ENCODE results near the gene MYL3.
"Not testable (repeated sequence)": the region's sequence is repeated elsewhere in the genome, so short reads cannot be mapped to it uniquely, and the experiment has no call there.

Gene MYL3

DNA sequence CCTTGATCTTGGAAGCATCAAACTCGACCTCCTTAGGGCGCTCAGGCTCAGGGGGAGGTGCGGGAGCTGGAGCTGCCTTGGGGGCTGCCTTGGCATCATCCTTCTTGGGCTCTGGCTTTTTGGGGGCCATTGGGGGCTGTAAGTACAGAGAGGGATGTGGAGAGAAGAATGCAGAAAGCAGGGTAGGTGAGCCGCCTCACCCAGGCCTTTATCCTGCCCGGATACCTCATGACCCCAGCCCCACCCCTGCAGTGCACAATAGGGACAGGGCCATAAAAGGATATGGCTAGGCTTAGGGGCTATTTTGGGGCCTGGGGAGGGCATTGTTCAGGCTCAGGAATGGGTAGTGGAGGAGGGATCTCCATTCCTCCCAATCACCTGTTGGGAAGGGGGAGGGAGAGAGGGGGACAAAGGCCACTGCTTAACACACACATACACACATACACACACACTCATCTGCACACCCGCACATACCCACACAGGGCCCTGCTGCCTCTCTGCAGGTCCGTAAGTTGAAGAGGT is at the start of gene MYL3:
Gene MYL3, minus strand, starts transcription at position 184 of the 522 bp plus-strand sequence. Its CDS starts 54 bp downstream, at position 130.
- H3K27me3 ChIP-seq (ENCODE audit: low read depth, low read length): no peaks in the 10 kb centered on the region
- no peak within 1 kb of the TSS for H3K27ac ChIP-seq (ENCODE audit: low read length)
- H3K9me3 ChIP-seq (ENCODE audit: control insufficient read depth in 1 of 2, low read length in 2 of 2): no peaks in the 10 kb centered on the region
- peaks cover 5 to 14% of the 10 kb centered on the region in 2 donors for H3K4me1 ChIP-seq (ENCODE audit: control insufficient read depth in 1 of 2, insufficient read depth in 2 of 2, low read length in 2 of 2)
- H3K36me3 ChIP-seq (ENCODE audit: control insufficient read depth in 1 of 2, insufficient read depth in 2 of 2, low read length in 2 of 2): no peaks in the 10 kb centered on the region
- H3K4me3 ChIP-seq (ENCODE audit: low read depth in 1 of 2, low read length in 2 of 2): no peak within 1 kb of the TSS

DNA sequence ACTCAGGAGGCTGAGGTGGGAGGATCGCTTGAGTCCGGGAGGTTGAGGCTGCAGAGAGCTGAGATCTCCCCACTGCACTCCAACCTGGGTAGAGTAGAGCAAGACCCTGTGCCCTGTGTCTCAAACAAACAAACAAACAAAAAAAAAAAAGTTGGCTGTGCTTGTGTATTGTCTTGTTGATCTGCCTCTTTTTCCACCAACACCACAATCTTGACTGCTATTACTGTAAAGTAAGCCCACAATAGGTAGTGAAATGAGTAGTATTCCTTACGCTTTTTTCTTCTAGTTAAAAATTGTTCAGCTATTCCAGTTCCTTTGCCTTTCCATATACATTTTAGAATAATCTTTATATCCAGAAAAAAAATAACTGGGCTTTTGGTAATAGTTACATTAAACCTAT is 49.7 kb upstream of the MYL3 start:
- Histone ChIP-seq H3K36me3 (ENCODE audit: control insufficient read depth in 1 of 2, insufficient read depth in 2 of 2, low read length in 2 of 2) (peaks cover 0 to 19% of the 10 kb centered on the region in 2 donors), H3K9me3 (ENCODE audit: control insufficient read depth in 1 of 2, low read length in 2 of 2) (no peaks in the 10 kb centered on the region), H3K4me3 (ENCODE audit: low read depth in 1 of 2, low read length in 2 of 2) (no peak overlapping the region), H3K27ac (ENCODE audit: low read length) (no peak overlapping the region), H3K27me3 (ENCODE audit: low read depth, low read length) (no peaks in the 10 kb centered on the region), H3K4me1 (ENCODE audit: control insufficient read depth in 1 of 2, insufficient read depth in 2 of 2, low read length in 2 of 2) (peaks cover 4 to 14% of the 10 kb centered on the region in 2 donors)

DNA sequence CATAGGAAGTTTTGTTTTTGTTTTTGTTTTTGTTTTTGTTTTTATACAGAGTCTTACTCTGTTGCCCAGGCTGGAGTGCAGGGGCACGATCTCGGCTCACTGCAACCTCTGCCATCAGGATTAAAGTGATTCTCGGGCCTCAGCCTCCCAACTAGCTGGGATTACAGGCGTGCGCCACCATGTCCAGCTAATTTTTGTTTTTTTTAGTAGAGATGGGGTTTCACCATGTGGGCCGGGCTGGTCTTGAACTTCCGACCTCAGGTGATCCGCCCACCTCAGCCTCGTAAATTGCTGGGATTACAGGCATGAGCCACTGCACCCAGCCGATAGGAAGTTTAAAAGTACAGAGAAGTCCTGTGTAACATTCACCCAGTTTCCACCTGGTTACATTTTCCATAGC is 47.7 kb upstream of the MYL3 start:
- not testable (repeated sequence) for H3K36me3 ChIP-seq (ENCODE audit: control insufficient read depth in 1 of 2, insufficient read depth in 2 of 2, low read length in 2 of 2); H3K27me3 ChIP-seq (ENCODE audit: low read depth, low read length); H3K4me3 ChIP-seq (ENCODE audit: low read depth in 1 of 2, low read length in 2 of 2); H3K9me3 ChIP-seq (ENCODE audit: control insufficient read depth in 1 of 2, low read length in 2 of 2); H3K27ac ChIP-seq (ENCODE audit: low read length)
- H3K4me1 ChIP-seq (ENCODE audit: control insufficient read depth in 1 of 2, insufficient read depth in 2 of 2, low read length in 2 of 2): peaks cover 4 to 14% of the 10 kb centered on the region in 2 donors

DNA sequence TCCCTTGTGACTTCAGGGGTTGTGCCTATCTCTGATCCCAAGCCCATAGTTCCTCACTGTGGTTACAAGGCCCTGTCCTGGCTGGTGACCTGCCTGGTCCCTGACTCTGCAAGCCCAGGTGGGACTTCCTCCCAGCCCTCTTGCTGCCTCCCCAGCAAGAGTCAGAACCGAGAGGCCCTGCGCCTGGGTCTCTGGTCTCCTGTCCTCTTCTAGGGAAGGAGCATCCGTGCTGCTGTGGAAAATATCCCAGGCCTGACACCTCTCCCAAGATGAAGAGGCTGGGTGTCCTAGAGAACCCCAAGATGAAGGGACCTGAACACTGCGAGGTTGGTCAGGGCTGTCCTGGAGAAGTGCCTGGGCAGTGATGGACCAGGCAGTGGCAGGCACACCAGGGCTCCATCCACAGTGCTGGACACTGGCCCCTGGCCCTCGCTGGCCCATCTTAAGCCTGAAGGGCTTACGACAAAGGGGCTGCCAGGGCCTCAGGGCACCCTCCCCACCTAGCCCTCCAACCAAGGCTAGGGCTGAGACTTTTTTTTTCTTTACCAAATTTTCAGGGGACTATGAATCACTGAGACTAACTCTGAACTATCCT is 47.0 kb upstream of the MYL3 start:
- peaks cover 4 to 14% of the 10 kb centered on the region in 2 donors for H3K4me1 ChIP-seq (ENCODE audit: control insufficient read depth in 1 of 2, insufficient read depth in 2 of 2, low read length in 2 of 2)
- H3K4me3 ChIP-seq (ENCODE audit: low read depth in 1 of 2, low read length in 2 of 2): no peak overlapping the region
- H3K36me3 ChIP-seq (ENCODE audit: control insufficient read depth in 1 of 2, insufficient read depth in 2 of 2, low read length in 2 of 2): peaks cover 0 to 1% of the 10 kb centered on the region in 2 donors
- no peak overlapping the region for H3K27ac ChIP-seq (ENCODE audit: low read length)
- no peaks in the 10 kb centered on the region for H3K9me3 ChIP-seq (ENCODE audit: control insufficient read depth in 1 of 2, low read length in 2 of 2)
- H3K27me3 ChIP-seq (ENCODE audit: low read depth, low read length): no peaks in the 10 kb centered on the region

DNA sequence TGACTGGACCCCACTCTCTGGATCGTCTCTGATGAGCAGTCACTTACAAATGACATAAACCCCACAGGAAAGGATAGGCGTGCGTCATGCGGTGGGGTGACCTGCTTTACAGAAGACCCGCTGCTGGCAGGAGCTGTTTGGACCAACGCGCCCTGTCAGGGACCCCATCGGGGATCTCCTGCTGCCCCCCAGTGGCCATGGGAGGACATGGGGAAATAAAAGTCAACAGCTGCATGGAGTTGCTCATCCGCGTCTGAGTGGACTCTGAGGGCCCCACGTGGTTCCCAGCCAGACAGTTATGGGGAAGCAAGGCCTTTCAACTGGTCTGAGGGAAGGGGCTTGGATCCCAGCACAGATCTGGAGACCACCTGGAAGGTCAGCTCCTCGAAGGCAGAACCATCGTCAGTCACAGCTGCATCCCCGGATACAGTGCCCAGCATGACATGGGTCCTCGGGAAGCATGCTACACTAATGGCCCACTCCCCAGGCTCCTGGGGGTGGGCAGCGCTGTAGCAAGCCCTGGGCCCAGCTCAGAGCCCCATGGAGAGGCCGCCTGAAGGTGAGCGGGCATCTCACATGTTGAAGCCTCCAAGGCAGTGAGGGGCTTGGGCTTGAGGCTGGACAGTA is 46.4 kb upstream of the MYL3 start:
- Histone ChIP-seq H3K4me1 (ENCODE audit: control insufficient read depth in 1 of 2, insufficient read depth in 2 of 2, low read length in 2 of 2) (peaks cover 4 to 14% of the 10 kb centered on the region in 2 donors), H3K27me3 (ENCODE audit: low read depth, low read length) (no peaks in the 10 kb centered on the region), H3K4me3 (ENCODE audit: low read depth in 1 of 2, low read length in 2 of 2) (no peak overlapping the region), H3K27ac (ENCODE audit: low read length) (no peak overlapping the region), H3K36me3 (ENCODE audit: control insufficient read depth in 1 of 2, insufficient read depth in 2 of 2, low read length in 2 of 2) (no peaks in the 10 kb centered on the region), H3K9me3 (ENCODE audit: control insufficient read depth in 1 of 2, low read length in 2 of 2) (no peaks in the 10 kb centered on the region)

DNA sequence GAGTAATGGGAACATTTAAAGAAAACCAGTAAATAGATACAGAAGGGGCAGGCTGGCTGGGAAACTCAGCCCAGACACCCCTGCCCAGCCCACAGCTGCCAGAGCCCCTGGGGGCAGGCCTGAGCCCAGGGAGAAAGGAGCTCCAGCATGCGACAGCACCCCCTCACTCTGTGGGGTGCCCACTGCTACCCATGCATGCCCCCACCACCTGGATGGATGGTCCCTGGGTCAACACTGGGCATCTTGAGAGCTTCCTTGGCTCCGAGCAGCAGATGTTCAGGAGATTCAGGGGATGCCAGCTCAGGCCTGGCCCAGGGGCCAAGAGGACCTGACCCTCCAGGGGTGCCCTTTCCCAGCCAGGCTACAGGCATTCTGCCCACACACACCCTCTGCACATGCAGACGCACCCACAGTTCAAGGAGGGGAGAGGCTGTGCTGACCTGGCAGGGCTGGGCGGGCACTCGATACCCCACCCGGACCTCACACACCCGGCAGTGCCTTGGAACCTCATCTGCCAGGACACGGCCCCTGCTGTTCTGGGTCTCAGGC is 45.8 kb upstream of the MYL3 start:
- no peaks in the 10 kb centered on the region for H3K9me3 ChIP-seq (ENCODE audit: control insufficient read depth in 1 of 2, low read length in 2 of 2)
- H3K36me3 ChIP-seq (ENCODE audit: control insufficient read depth in 1 of 2, insufficient read depth in 2 of 2, low read length in 2 of 2): no peaks in the 10 kb centered on the region
- no peaks in the 10 kb centered on the region for H3K27me3 ChIP-seq (ENCODE audit: low read depth, low read length)
- H3K4me1 ChIP-seq (ENCODE audit: control insufficient read depth in 1 of 2, insufficient read depth in 2 of 2, low read length in 2 of 2): peaks cover 4 to 14% of the 10 kb centered on the region in 2 donors
- H3K4me3 ChIP-seq (ENCODE audit: low read depth in 1 of 2, low read length in 2 of 2): no peak overlapping the region
- no peak overlapping the region for H3K27ac ChIP-seq (ENCODE audit: low read length)

DNA sequence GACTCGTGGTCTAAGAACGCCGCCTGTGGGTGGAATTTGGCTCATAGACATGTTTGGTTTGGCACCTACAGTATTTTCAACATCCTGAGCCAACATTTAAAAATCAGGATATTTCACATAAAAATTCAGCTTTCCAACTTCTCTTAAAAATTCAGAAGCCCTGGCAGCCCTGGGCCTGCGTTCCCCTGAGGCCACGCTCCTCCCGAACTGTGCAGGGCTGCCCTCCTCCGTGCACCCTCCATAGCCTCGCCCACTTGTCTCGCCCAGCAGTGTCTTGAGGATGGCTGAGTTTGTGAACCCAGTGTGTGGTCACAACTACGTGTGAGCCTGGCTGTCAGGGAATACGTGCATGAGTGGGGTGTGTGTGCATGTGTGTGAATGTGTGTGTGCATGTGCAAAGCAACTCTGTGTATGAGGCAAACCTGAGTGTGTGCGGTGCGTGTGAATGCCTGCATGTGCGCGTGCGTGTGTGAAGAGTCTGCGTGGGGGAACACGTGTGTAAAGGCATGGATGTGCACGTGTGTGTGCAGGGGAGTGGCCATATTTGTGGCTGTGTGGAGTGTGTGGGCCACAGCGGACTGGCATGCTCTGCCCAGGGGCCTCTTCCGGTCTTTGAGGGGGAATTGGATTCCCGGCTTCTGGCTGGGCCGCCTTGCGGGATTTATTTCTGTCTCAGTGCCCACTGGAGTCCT is 45.2 kb upstream of the MYL3 start:
- Histone ChIP-seq H3K9me3 (ENCODE audit: control insufficient read depth in 1 of 2, low read length in 2 of 2) (no peaks in the 10 kb centered on the region), H3K4me1 (ENCODE audit: control insufficient read depth in 1 of 2, insufficient read depth in 2 of 2, low read length in 2 of 2) (peaks cover 4 to 14% of the 10 kb centered on the region in 2 donors), H3K4me3 (ENCODE audit: low read depth in 1 of 2, low read length in 2 of 2) (no peak overlapping the region), H3K27me3 (ENCODE audit: low read depth, low read length) (no peaks in the 10 kb centered on the region), H3K36me3 (ENCODE audit: control insufficient read depth in 1 of 2, insufficient read depth in 2 of 2, low read length in 2 of 2) (no peaks in the 10 kb centered on the region), H3K27ac (ENCODE audit: low read length) (no peak overlapping the region)

DNA sequence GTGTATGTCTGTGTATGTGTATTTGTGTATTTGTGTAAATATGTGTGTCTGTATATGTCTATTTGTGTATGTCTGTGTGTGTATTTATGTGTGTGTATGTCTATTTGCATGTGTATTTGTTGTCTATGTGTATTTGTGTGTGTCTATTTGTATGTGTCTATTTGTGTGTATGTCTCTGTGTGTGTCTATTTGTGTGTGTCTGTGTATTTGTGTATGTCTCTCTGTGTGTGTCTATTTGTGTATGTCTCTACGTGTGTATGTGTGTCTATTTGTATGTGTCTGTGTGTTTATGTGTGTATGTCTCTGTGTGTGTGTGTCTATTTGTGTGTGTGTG is 44.7 kb upstream of the MYL3 start:
- no peak overlapping the region for H3K4me3 ChIP-seq (ENCODE audit: low read depth in 1 of 2, low read length in 2 of 2)
- H3K36me3 ChIP-seq (ENCODE audit: control insufficient read depth in 1 of 2, insufficient read depth in 2 of 2, low read length in 2 of 2): no peaks in the 10 kb centered on the region
- H3K4me1 ChIP-seq (ENCODE audit: control insufficient read depth in 1 of 2, insufficient read depth in 2 of 2, low read length in 2 of 2): peaks cover 4 to 14% of the 10 kb centered on the region in 2 donors
- no peaks in the 10 kb centered on the region for H3K27me3 ChIP-seq (ENCODE audit: low read depth, low read length)
- no peak overlapping the region for H3K27ac ChIP-seq (ENCODE audit: low read length)
- H3K9me3 ChIP-seq (ENCODE audit: control insufficient read depth in 1 of 2, low read length in 2 of 2): no peaks in the 10 kb centered on the region

DNA sequence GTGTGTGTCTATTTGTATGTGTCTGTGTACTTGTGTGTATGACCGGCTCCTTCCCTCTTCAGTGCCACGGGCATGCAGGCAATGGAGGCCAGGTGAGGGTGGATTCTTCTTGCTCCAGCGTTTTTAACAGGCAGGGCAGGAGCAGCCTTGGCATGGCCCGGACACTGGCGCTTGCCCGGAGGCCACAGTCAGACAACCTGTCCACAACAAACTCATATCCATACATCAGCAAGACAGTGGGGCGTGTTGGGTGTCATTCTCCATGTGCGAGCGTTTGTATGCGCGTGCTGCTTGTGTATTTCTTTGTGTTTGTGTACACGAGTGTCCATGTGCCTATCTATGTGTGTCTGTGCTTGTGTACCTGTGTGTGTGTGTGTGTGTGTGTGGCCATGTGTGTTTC is 44.0 kb upstream of the MYL3 start:
- Histone ChIP-seq H3K27ac (ENCODE audit: low read length) (no peak overlapping the region), H3K9me3 (ENCODE audit: control insufficient read depth in 1 of 2, low read length in 2 of 2) (no peaks in the 10 kb centered on the region), H3K4me3 (ENCODE audit: low read depth in 1 of 2, low read length in 2 of 2) (no peak overlapping the region), H3K4me1 (ENCODE audit: control insufficient read depth in 1 of 2, insufficient read depth in 2 of 2, low read length in 2 of 2) (peaks cover 4 to 14% of the 10 kb centered on the region in 2 donors), H3K36me3 (ENCODE audit: control insufficient read depth in 1 of 2, insufficient read depth in 2 of 2, low read length in 2 of 2) (no peaks in the 10 kb centered on the region), H3K27me3 (ENCODE audit: low read depth, low read length) (no peaks in the 10 kb centered on the region)

DNA sequence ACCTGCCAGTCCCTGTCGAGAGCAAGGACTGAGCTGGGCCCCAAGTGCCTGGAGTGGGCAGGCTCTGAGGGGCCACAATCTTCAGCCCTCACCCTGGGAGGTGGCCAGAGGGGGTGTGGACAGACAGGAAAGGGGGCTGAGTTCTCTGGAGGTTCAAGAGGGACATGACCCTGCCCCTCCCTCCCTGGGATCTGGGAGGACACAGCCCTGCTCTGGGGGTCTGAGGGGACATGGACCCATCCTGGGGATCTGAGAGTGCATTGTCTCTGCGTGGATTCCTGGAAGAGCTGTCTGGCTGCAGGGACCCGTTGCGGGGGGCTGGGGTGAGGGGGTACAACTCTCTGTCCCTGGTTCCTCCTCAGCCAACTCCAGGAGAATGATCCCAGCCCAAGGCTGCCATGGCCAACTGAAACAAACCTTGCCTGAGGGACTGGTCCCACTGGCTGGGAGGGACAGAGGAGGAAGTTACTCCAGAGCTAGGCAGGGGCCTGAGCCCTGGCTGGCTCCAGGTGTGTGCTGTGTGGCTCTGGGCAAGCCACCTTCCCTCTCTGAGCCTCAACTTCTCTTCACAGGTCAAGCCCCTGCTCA is 43.3 kb upstream of the MYL3 start:
- Histone ChIP-seq H3K4me1 (ENCODE audit: control insufficient read depth in 1 of 2, insufficient read depth in 2 of 2, low read length in 2 of 2) (peaks cover 4 to 14% of the 10 kb centered on the region in 2 donors), H3K27me3 (ENCODE audit: low read depth, low read length) (no peaks in the 10 kb centered on the region), H3K27ac (ENCODE audit: low read length) (no peak overlapping the region), H3K36me3 (ENCODE audit: control insufficient read depth in 1 of 2, insufficient read depth in 2 of 2, low read length in 2 of 2) (no peaks in the 10 kb centered on the region), H3K9me3 (ENCODE audit: control insufficient read depth in 1 of 2, low read length in 2 of 2) (no peaks in the 10 kb centered on the region), H3K4me3 (ENCODE audit: low read depth in 1 of 2, low read length in 2 of 2) (no peak overlapping the region)
